ENCODE data around the gene IL1RAPL1. TPM values are rescaled to one million over a fixed set of nuclear protein-coding genes. Genes with fewer than 3 reads are reported as not detected.

Gene IL1RAPL1
- total and polyA plus RNA-seq, 2 experiments from 2014 or later, result 0.18 to 0.49 TPM

DNA sequence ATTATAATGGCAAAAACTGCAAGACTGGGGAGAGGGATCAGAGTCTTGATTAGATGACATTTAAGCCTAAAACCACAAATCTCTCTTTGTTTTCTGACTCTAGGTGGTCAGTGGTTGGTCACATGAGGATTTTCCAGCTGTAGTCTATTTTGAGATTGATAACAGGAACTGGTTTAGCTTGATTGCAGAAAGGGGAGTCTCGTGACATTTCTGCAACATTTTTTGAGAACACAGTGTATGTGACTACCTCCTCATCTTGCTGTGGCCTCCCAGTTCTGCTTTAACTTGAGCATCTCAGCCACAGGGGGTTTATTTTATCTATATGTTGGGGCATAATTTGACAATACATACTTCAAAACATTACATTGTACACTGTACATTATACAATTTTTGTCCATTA, 901.7 kb downstream of the IL1RAPL1 start:
- H3K36me3 Mint-ChIP-seq (ENCODE audit: low read depth), result no peaks in the 10 kb centered on the region
- H3K27ac Mint-ChIP-seq, result no peak overlapping the region
- H3F3A ChIP-seq (replicated peaks; ENCODE audit: low read depth), result no peaks in the 10 kb centered on the region
- H3K4me1 Mint-ChIP-seq, result no peaks in the 10 kb centered on the region
- H3K4me1 ChIP-seq (ENCODE audit: insufficient read depth), result no peaks in the 10 kb centered on the region
- TF ChIP-seq NANOG (IDR thresholded peaks at IDR 0.05; ENCODE audit: borderline replicate concordance) (no peak), EZH2phosphoT487 (IDR thresholded peaks at IDR 0.05; ENCODE audit: unreplicated experiment) (no peak), POLR2AphosphoS5 (IDR thresholded peaks at IDR 0.05; ENCODE audit: low read depth) (no peak), JUNB (IDR thresholded peaks at IDR 0.05; ENCODE audit: unreplicated experiment) (no peak), ZNF114 (CRISPR knock-in tag; IDR thresholded peaks at IDR 0.05) (no peak), ZNF331 (CRISPR knock-in tag; IDR thresholded peaks at IDR 0.05; ENCODE audit: low read depth) (no peak), STAT1 (IDR thresholded peaks at IDR 0.05; ENCODE audit: unreplicated experiment) (no peak), EZH2 (IDR thresholded peaks at IDR 0.05; ENCODE audit: low read depth, unreplicated experiment) (no peak)
- TF ChIP-seq, protein P1, sequence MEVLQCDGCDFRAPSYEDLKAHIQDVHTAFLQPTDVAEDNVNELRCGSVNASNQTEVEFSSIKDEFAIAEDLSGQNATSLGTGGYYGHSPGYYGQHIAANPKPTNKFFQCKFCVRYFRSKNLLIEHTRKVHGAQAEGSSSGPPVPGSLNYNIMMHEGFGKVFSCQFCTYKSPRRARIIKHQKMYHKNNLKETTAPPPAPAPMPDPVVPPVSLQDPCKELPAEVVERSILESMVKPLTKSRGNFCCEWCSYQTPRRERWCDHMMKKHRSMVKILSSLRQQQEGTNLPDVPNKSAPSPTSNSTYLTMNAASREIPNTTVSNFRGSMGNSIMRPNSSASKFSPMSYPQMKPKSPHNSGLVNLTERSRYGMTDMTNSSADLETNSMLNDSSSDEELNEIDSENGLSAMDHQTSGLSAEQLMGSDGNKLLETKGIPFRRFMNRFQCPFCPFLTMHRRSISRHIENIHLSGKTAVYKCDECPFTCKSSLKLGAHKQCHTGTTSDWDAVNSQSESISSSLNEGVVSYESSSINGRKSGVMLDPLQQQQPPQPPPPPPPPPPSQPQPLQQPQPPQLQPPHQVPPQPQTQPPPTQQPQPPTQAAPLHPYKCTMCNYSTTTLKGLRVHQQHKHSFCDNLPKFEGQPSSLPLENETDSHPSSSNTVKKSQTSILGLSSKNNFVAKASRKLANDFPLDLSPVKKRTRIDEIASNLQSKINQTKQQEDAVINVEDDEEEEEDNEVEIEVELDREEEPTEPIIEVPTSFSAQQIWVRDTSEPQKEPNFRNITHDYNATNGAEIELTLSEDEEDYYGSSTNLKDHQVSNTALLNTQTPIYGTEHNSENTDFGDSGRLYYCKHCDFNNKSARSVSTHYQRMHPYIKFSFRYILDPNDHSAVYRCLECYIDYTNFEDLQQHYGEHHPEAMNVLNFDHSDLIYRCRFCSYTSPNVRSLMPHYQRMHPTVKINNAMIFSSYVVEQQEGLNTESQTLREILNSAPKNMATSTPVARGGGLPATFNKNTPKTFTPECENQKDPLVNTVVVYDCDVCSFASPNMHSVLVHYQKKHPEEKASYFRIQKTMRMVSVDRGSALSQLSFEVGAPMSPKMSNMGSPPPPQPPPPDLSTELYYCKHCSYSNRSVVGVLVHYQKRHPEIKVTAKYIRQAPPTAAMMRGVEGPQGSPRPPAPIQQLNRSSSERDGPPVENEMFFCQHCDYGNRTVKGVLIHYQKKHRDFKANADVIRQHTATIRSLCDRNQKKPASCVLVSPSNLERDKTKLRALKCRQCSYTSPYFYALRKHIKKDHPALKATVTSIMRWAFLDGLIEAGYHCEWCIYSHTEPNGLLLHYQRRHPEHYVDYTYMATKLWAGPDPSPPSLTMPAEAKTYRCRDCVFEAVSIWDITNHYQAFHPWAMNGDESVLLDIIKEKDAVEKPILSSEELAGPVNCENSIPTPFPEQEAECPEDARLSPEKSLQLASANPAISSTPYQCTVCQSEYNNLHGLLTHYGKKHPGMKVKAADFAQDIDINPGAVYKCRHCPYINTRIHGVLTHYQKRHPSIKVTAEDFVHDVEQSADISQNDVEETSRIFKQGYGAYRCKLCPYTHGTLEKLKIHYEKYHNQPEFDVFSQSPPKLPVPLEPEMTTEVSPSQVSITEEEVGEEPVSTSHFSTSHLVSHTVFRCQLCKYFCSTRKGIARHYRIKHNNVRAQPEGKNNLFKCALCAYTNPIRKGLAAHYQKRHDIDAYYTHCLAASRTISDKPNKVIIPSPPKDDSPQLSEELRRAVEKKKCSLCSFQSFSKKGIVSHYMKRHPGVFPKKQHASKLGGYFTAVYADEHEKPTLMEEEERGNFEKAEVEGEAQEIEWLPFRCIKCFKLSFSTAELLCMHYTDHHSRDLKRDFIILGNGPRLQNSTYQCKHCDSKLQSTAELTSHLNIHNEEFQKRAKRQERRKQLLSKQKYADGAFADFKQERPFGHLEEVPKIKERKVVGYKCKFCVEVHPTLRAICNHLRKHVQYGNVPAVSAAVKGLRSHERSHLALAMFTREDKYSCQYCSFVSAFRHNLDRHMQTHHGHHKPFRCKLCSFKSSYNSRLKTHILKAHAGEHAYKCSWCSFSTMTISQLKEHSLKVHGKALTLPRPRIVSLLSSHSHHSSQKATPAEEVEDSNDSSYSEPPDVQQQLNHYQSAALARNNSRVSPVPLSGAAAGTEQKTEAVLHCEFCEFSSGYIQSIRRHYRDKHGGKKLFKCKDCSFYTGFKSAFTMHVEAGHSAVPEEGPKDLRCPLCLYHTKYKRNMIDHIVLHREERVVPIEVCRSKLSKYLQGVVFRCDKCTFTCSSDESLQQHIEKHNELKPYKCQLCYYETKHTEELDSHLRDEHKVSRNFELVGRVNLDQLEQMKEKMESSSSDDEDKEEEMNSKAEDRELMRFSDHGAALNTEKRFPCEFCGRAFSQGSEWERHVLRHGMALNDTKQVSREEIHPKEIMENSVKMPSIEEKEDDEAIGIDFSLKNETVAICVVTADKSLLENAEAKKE (CRISPR knock-in tag; IDR thresholded peaks at IDR 0.05), result no peak
- TF ChIP-seq, protein P2, sequence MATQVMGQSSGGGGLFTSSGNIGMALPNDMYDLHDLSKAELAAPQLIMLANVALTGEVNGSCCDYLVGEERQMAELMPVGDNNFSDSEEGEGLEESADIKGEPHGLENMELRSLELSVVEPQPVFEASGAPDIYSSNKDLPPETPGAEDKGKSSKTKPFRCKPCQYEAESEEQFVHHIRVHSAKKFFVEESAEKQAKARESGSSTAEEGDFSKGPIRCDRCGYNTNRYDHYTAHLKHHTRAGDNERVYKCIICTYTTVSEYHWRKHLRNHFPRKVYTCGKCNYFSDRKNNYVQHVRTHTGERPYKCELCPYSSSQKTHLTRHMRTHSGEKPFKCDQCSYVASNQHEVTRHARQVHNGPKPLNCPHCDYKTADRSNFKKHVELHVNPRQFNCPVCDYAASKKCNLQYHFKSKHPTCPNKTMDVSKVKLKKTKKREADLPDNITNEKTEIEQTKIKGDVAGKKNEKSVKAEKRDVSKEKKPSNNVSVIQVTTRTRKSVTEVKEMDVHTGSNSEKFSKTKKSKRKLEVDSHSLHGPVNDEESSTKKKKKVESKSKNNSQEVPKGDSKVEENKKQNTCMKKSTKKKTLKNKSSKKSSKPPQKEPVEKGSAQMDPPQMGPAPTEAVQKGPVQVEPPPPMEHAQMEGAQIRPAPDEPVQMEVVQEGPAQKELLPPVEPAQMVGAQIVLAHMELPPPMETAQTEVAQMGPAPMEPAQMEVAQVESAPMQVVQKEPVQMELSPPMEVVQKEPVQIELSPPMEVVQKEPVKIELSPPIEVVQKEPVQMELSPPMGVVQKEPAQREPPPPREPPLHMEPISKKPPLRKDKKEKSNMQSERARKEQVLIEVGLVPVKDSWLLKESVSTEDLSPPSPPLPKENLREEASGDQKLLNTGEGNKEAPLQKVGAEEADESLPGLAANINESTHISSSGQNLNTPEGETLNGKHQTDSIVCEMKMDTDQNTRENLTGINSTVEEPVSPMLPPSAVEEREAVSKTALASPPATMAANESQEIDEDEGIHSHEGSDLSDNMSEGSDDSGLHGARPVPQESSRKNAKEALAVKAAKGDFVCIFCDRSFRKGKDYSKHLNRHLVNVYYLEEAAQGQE (IDR thresholded peaks at IDR 0.05; ENCODE audit: unreplicated experiment), result no peak
- TF ChIP-seq, protein P3, sequence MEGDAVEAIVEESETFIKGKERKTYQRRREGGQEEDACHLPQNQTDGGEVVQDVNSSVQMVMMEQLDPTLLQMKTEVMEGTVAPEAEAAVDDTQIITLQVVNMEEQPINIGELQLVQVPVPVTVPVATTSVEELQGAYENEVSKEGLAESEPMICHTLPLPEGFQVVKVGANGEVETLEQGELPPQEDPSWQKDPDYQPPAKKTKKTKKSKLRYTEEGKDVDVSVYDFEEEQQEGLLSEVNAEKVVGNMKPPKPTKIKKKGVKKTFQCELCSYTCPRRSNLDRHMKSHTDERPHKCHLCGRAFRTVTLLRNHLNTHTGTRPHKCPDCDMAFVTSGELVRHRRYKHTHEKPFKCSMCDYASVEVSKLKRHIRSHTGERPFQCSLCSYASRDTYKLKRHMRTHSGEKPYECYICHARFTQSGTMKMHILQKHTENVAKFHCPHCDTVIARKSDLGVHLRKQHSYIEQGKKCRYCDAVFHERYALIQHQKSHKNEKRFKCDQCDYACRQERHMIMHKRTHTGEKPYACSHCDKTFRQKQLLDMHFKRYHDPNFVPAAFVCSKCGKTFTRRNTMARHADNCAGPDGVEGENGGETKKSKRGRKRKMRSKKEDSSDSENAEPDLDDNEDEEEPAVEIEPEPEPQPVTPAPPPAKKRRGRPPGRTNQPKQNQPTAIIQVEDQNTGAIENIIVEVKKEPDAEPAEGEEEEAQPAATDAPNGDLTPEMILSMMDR (conservative IDR thresholded peaks at IDR 0.05; ENCODE audit: low read depth in 2 of 2), result no peak
- no peak overlapping the region for H2AFZ ChIP-seq
- H3K9me3 Mint-ChIP-seq, result no peaks in the 10 kb centered on the region; the same call in 2 of the 3 replicates
- H3K27me3 Mint-ChIP-seq (ENCODE audit: insufficient read depth, low read depth, poor library complexity), result no peaks in the 10 kb centered on the region
- no peak overlapping the region for H3K4me2 ChIP-seq
- no peak for ATAC-seq
- no peaks in the 10 kb centered on the region for H3K79me2 ChIP-seq (replicated peaks; ENCODE audit: insufficient read depth)
- no peaks in the 10 kb centered on the region for H3K9me2 ChIP-seq (ENCODE audit: insufficient read depth)
- no peak overlapping the region for H3K4me3 Mint-ChIP-seq
- no peak for DNase-seq (ENCODE audit: low spot score)
- H4K20me1 ChIP-seq (replicated peaks; ENCODE audit: insufficient read depth), result no peaks in the 10 kb centered on the region
- H3K4me3 ChIP-seq, result no peak overlapping the region
- no peaks in the 10 kb centered on the region for H3K36me3 ChIP-seq (ENCODE audit: insufficient read depth)
- no peaks in the 10 kb centered on the region for H3K27me3 ChIP-seq (ENCODE audit: insufficient read depth)
- H3K27ac ChIP-seq (ENCODE audit: low read depth), result no peak overlapping the region

All from GM23338 (cell line).